Skin of body (tissue), 2 donors: ENCODE results near the gene GAD2. TPM values are rescaled to one million over a fixed set of nuclear protein-coding genes. Genes with fewer than 3 reads are reported as not detected.

Source experiments
- DNase-seq: peaks from one replicate; lab custom pipeline; 2025; lab: John Stamatoyannopoulos, UW
- total RNA-seq: library from RNA; depleted of rRNA; stranded (reverse); fragments of >200 nt; gene quantifications from one replicate; pipeline ENCODE4 v1.2.3, GENCODE V29; 2014

Gene GAD2
- not detected for total RNA-seq

GRCh38 chr10:26216585-26217395 is at the start of gene GAD2:
Gene GAD2 (plus strand): TSS chr10:26216774. CDS start chr10:26216810, 36 bp downstream.
- DNase-seq: no peak

DNA sequence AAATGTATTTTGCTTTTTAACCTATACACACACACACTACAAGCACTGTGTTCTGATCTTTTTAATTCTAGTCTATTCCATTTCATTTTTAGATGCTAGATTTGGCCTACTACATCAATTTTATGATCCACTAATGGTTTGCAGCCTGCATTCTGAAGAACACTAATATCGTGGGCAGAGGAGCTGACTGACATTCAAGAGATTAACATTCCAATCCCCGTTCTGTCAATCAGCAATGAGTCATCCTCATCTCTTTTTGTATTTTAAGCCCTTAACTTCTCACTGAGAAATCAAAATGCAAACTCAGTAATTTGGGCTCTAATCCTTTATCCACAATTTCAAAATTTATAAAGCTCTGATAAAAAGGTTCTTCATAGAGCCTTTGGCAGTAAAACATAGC is 47.1 kb upstream of the GAD2 start:
- DNase-seq: no peak

DNA sequence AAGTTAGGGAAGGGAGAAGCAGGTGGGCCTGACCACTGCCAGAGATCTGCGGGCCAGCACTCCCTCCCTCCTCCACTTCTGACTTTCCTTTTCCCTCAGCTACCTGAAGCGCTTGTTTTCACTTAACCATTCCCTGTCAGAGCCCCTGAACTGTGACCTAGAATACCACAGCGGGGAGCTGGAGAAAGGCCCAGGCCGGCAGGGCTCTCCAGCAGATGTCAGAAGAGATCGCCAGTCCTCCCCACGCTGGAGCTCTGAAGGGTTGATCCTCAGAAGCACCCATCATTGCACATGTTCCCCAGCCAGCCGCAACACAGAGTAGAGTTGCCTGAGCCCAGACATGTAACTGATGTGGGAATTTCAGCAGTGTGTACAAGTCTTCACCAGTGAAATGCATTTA is 44.4 kb upstream of the GAD2 start:
- DNase-seq: no peak

DNA sequence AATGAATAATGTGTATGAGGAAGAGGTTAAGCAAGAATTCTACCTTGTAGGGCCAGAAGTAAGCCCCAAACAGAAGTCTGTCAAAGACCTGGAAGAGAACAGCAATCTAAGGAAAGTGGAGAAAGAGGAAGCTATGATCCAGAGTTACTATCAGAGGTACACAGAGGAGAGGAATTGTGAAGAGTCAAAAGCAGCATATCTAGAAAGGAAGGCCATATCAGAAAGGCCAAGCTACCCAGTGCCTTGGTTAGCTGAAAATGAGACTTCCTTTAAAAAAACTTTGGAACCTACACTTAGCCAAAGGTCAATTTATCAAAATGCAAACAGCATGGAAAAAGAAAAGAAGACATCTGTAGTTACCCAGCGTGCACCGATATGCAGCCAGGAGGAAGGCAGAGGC is 42.7 kb upstream of the GAD2 start:
- no peak for DNase-seq

- no peak for DNase-seq
Measured at GRCh38 chr10:26177341-26177740, 39.2 kb upstream of the GAD2 start.

- no peak for DNase-seq
Measured at GRCh38 chr10:26194275-26194674, 22.3 kb upstream of the GAD2 start.

DNA sequence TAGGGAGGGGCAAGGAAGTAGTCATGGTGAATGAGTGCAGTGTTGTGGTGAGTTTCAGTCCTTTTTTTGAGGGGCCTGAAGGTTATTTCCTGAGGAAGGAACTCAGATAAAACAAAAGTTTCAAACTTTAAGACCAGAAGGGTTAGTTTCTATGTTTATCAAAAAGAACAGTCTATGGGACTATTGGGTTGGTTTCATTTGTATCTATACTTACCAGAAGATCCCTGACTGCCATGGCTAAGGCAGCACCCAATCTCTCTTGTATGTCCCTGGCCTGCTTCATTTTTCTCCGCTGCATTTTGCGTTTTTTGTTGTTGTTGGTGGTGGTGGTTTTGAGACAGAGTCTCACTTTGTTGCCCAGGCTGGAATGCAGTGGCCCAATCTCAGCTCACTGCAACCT is 19.3 kb upstream of the GAD2 start:
- no peak for DNase-seq

DNA sequence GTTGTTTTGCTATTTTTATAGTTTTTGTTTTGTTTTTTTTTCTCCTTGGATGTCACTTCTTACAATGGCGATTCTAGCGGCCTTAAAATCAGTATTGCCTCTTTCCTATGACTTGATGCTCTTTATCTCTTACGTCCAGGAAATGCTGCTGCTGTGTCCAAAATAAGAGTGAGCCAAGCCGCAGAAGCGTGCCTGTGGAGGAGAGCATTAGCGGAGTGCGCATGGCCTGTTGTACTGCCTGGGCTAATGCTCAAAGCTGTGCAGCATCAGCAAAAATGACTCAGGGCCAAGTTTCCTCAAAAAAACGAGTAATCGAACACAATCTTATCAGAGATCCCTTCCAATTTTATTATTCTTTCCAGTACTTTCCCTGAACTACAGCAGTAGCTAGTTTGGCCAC is 18.5 kb upstream of the GAD2 start:
- DNase-seq: no peak

GRCh38 chr10:26199841-26200240 is 16.7 kb upstream of the GAD2 start:
- DNase-seq: no peak

DNA sequence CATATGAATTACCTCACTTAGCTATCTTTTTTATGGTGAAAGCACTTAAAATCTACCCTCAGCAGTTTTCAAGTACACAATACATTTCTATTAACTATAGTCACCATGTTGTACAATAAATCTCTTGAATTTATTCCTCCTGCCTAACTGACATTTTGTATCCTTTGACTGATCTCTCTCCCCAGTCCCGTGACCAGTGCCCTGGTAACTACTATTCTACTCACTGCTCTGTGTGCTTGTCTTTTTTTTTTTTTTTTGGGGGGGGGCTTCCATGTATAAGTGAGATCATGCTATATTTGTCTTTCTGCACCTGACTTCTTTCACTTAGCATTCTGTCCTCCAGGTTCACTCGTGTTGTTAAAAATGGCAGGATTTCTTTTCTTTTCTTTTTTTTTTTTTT is 11.4 kb upstream of the GAD2 start:
- no peak for DNase-seq

DNA sequence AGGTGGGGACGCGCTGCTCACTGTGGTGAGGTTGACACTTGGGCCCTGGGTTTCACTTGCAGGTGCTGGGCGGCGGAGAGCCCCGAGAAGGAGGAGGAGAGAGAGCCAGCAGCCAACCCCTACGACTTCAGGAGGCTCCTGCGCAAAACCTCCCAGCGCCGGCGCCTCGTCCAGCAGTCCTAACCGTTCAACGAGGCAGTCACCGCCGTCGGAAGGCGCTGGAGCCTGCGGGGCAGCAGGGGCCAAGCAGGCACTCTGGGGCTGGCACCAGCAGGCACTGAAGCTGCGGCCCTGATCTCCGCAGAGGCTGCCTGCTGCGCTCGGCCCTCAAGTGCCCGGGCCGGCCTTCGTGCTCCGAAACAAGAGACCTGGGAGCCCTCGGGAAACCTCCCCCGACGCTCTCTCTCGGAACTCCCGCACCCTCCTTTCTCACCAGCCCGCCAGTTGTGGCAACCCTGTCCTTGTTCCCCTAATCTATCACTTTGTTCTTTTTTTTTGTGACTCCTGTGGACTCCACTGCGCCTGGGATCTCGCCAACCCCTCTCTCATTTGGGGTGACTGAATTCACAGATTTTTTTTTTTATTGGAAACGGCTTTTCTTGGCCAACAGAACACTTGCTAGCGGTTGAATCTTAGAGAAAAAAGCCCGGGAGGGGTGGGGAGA is 4.7 kb upstream of the GAD2 start:
- DNase-seq: no peak

DNA sequence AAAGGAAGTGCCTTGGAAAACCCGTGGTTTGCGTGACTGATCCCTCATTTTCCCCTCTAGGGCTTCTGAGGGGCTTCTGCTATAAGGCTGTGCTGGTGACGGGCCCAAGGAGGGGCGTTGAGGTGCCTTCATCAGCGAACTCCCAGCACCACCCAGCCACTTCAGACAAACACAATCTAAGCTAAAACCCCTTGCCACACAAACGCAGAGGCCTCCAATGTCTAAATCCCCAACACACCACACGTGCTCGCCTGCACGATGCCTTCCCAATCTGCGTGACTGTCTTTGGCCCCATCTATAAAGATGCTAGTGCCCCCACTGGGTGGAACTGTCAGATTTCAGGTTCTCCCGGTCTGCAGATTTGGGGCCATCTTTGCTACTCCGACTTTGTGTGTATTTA is 4.1 kb upstream of the GAD2 start:
- no peak for DNase-seq

DNA sequence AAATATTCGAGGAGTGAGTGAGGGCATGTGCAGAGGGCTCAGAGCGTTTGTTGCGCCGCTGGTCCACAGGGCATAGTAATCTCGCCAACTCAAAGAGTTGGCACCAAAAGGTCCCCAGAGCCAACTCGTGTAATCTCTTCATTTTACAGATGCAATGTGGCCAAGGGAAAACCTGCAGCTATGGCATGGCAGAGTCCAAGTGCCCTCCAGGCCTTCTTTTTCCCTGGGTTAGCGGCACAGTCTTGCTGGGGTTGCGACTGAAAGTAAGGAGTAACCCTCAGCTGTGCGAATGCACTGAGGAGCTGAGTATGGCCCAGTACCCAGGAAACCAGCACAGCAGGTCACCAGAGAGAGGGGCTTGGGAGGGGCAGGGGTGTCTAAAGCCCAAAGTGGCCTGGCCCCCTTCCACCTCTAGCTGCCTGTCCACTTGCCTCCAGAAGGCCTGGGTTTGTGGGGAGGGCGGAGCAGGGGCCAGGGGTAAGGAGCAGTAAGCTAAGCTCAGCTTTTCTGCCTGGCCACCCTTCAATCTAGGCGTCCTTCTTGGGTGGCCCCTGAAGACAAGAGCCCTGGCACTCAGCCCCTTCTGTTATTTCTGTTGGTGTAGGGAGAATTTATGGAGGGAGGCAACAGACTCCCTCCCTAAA is 3.3 kb upstream of the GAD2 start:
- DNase-seq: no peak

DNA sequence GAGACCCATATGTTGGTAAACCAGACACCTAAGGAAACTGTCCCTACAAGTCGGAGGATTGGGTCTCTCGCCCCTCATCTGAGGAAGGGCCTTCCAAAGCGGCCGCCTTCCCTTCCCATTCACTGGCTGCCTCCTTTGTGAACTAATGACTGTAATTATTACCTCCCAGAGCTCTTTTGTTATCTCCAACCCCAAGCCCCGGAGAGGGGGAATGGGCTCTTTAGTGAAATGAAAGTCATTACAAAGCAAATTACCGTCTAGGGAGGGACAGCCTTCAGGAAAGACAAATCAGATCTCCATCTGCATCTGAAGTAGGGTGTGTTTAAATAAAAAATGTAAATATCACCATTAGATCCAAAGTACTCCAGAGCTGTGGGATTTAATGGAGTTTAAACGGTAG is 2.6 kb upstream of the GAD2 start:
- no peak for DNase-seq

DNA sequence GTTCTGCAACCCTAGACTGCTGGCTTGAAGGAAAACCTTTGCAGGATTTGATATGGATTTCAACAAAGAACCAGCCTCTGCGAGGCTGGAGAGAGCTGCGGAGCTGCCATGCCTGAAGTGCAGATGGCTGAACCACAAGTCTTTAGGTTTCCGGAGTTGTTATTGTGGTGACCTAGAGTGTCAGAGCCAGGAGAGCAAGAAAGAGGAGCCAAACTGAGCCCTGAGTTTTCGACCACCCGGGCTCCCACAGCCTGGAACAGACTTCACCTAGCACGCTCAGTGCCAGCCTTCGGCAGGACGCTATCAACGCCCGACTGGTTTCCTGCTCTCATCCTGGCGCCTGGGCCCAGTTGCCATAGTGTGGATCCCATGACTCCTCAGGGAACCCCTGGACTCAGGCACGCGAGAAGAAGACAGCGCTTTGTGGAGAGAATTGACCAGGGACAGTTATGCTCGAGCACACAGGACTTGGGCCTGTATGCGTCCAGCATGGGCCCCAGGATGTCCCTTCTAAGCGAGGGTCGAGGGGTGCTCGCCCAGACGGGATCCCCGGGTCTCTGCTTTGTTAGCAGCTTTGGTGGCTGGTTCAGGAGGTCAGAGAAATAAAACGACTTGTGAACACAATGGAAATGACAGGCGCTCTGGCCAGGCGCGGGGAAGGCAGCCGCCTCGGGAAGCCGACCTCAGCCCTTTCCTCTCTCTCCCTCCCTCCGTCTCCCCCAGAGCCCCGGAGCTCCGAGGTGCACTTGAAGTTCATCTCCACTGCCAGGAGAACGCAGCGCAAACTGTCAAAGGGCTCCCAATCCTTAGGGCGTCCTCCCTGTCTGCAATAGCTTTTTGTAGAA is 1.8 kb upstream of the GAD2 start:
- DNase-seq: no peak

GRCh38 chr10:26215396-26215934 is 1.1 kb upstream of the GAD2 start:
- DNase-seq: no peak

- no peak for DNase-seq
Measured at GRCh38 chr10:26215935-26216584, 514 bp upstream of the GAD2 start.

DNA sequence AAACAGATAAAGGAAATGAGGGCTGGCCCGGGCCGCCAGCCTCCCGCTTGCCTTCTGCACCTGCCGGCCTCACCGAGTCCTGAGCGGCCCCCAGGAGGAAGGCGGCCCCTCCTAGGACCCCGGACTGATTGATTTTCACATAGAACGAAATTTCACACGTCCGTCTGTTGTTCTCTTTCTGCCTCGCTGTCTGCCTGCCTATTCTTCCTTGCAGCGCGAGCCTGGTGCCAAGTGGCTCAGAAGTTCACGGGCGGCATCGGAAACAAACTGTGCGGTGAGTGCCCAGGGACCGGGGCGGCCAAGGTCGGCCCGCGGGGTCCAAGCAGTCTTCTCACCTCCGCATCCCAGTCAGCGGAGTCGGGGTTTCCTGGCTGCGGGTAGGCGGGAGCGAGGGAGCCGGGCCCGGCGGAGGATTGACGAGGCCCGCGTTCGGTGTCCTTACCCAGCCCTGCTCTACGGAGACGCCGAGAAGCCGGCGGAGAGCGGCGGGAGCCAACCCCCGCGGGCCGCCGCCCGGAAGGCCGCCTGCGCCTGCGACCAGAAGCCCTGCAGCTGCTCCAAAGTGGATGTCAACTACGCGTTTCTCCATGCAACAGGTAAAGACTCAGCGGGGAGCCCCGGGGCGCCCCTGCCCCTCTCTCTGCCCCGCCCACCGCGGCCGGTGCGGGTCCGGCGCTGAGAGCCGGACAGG is 967 bp downstream of the GAD2 start:
- DNase-seq: no peak

GRCh38 chr10:26219676-26220075 is 3.1 kb downstream of the GAD2 start:
- no peak for DNase-seq

DNA sequence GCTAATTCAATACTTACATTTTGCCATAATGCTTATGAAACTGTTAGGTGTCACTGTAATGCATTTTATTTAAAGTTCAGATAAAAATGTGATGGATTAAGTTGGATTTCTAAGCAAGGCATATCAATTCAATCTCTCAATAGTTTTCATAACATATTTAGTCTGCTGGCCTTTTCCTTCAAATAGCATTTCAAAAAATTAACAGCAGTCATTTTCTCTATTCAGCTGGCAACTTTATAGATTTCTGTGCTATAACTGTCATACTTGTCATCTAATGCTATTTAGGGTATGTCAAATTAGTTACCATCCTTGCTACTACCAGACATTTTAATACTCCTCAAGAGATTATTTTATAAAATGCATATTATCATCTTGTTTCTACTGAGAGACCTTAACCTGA is 4.3 kb downstream of the GAD2 start:
- DNase-seq: no peak
